ENCODE data around the gene CIDEB. TPM values are rescaled to one million over a fixed set of nuclear protein-coding genes. Genes with fewer than 3 reads are reported as not detected.

CIDEB gene
- total and polyA plus RNA-seq, 12 donors = 16.4 to 80.3 (median 39.0) TPM

DNA sequence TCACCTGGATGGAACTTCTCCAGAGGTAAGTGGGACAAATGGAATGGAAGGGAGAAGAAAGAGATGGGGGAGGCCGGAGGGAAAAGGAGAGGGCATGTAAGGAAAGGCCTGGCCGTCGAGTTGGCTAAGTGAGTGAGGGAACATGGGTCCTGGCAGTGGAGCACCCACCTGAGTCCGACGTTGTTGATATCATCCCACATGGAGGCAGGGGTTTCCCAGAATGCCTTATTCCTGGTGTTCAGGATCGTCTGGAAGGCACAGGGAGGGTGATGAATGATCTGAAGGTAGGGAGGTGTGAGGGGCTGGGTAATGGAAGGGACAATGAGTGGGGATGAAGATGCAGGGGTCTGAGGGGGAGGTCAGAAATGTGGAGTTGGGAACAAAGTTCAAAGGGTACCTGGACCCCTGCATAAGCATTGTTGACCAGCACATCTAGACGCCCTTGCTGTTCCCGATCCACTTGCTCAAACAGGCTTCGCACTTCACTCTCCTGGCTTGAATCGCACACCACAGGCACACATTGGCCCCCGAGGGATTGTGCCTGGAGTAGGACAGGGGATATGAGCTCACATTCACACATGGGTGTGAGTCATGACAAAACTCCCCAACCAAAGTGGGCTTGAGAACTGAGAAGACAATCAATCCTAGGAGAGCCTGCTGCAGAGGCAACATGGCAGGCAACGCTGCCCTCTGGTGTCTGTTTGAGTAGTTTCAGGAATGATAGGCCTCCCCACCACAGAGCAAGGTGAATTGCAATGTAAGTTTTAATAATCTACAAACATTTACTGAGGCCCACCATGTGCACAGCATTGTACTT lies 11.2 kb downstream of the CIDEB start:
- peak; percentile 52 to 88 (median 73) for DNase-seq

DNA sequence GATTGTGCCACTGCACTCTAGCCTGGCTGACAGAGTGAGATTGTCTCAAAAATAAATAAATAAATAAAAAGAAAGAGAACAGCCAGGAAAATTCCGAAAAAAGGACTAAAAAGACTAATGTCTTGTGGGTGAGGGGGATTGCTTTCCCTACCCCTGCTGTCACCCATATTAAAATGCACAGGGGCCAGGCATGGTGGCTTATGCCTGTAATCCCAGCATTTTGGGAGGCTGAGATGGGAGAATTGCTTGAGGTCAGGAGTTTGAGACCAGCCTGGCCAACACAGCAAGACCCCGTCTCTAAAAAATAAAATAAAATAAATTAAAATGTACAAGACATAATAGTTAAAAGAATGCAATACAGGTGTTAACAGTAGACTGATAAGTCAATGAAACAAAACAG lies 14.3 kb downstream of the CIDEB start:
- peaks cover 3 to 10% of the 10 kb centered on the region in 2 donors for H3K4me1 ChIP-seq (replicated peaks in 1 of 2)
- no peaks in the 10 kb centered on the region for H3K9me3 ChIP-seq (replicated peaks in 1 of 3)
- H3K27me3 ChIP-seq = no peaks in the 10 kb centered on the region
- no peak overlapping the region for H3K27ac ChIP-seq
- no peak for DNase-seq
- TF ChIP-seq POLR2A (IDR thresholded peaks at IDR 0.05) = no peak
- TF ChIP-seq, protein P1, sequence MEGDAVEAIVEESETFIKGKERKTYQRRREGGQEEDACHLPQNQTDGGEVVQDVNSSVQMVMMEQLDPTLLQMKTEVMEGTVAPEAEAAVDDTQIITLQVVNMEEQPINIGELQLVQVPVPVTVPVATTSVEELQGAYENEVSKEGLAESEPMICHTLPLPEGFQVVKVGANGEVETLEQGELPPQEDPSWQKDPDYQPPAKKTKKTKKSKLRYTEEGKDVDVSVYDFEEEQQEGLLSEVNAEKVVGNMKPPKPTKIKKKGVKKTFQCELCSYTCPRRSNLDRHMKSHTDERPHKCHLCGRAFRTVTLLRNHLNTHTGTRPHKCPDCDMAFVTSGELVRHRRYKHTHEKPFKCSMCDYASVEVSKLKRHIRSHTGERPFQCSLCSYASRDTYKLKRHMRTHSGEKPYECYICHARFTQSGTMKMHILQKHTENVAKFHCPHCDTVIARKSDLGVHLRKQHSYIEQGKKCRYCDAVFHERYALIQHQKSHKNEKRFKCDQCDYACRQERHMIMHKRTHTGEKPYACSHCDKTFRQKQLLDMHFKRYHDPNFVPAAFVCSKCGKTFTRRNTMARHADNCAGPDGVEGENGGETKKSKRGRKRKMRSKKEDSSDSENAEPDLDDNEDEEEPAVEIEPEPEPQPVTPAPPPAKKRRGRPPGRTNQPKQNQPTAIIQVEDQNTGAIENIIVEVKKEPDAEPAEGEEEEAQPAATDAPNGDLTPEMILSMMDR (IDR thresholded peaks at IDR 0.05) = no peak
- H3K4me3 ChIP-seq = no peak overlapping the region
- 82 to 98% (median 94%) methylated on average over 2 of the region's 2 CpGs for WGBS, 4 donors
- peaks cover 0 to 38% of the 10 kb centered on the region in 2 donors for H3K36me3 ChIP-seq (replicated peaks in 1 of 2)
- intact Hi-C loops (cut with DNase I) = loop anchor here in 1 of 2 donors (10.0 kb wide), 1 partner anchor 239 kb away; the partner anchor contains the start of gene CARMIL3

More for the DNA sequence above, 11.2 kb downstream of the CIDEB start:
- H3K9me3 ChIP-seq (replicated peaks in 1 of 3) = no peaks in the 10 kb centered on the region
- intact Hi-C loops (cut with DNase I) = loop anchor here (1.0 to 10.0 kb wide), 2 partner anchors 53 to 242 kb away; partner anchors contain the start of gene CARMIL3 (in 1 of the 2)
- no peak overlapping the region for H3K4me3 ChIP-seq
- WGBS, 4 donors = 59 to 64% (median 63%) methylated on average over 11 to 12 of the region's 12 CpGs
- H3K27me3 ChIP-seq = no peaks in the 10 kb centered on the region
- H3K4me1 ChIP-seq (replicated peaks in 1 of 2) = peaks cover 19 to 31% of the 10 kb centered on the region in 2 donors
- TF ChIP-seq, protein P1 (IDR thresholded peaks at IDR 0.05) = peak; percentile 58 to 81 (median 74)
- TF ChIP-seq POLR2A (IDR thresholded peaks at IDR 0.05) = no peak
- H3K36me3 ChIP-seq (replicated peaks in 1 of 2) = peaks cover 0 to 27% of the 10 kb centered on the region in 2 donors
- H3K27ac ChIP-seq = peak overlapping the region in 1 of 5 donors; percentile 59

- Histone ChIP-seq H3K9me3 (replicated peaks in 1 of 3) (no peaks in the 10 kb centered on the region), H3K27me3 (no peaks in the 10 kb centered on the region), H3K36me3 (replicated peaks in 1 of 2) (peaks cover 0 to 38% of the 10 kb centered on the region in 2 donors), H3K27ac (no peak overlapping the region), H3K4me3 (no peak overlapping the region), H3K4me1 (replicated peaks in 1 of 2) (peaks cover 0 to 7% of the 10 kb centered on the region in 2 donors)
- WGBS, 4 donors = 83 to 90% (median 88%) methylated on average over 10 to 11 of the region's 11 CpGs
- intact Hi-C loops (cut with DNase I) = loop anchor here in 1 of 2 donors (10.0 kb wide), 1 partner anchor 237 kb away; the partner anchor contains the start of gene CARMIL3
- DNase-seq = no peak
- TF ChIP-seq POLR2A (IDR thresholded peaks at IDR 0.05) = no peak
- TF ChIP-seq, protein P1 (IDR thresholded peaks at IDR 0.05) = no peak
Measured at GRCh38 chr14:24292118-24292807, 15.5 kb downstream of the CIDEB start.

Measured in adrenal gland (tissue), 12 donors.